ENCODE measurements around the gene F2RL2.
"Not testable (repeated sequence)": the region's sequence is repeated elsewhere in the genome, so short reads cannot be mapped to it uniquely, and the experiment has no call there.

Gene F2RL2

GRCh38 chr5:76620166-76620565 is 3.0 kb downstream of the F2RL2 start:
- no peak for DNase-seq

- DNase-seq: no peak
Observed at GRCh38 chr5:76617675-76618074, 5.5 kb downstream of the F2RL2 start.

- no peak for DNase-seq
Observed at GRCh38 chr5:76617229-76617628, 6.0 kb downstream of the F2RL2 start.

- no peak for DNase-seq
Observed at GRCh38 chr5:76616206-76616605, 7.0 kb downstream of the F2RL2 start.

GRCh38 chr5:76615759-76616158 is 7.4 kb downstream of the F2RL2 start:
- no peak for DNase-seq

GRCh38 chr5:76612942-76613341 is 10.3 kb downstream of the F2RL2 start:
- DNase-seq: no peak

- DNase-seq: no peak
Observed at GRCh38 chr5:76610196-76610595, 13.0 kb downstream of the F2RL2 start.

- DNase-seq: no peak
Observed at GRCh38 chr5:76608833-76609232, 14.4 kb downstream of the F2RL2 start.

GRCh38 chr5:76607353-76607871 is 15.8 kb downstream of the F2RL2 start:
- no peak for DNase-seq

GRCh38 chr5:76606701-76607100 is 16.5 kb downstream of the F2RL2 start:
- DNase-seq: no peak

- no peak for DNase-seq
Observed at GRCh38 chr5:76604838-76605237, 18.4 kb downstream of the F2RL2 start.

GRCh38 chr5:76603991-76604390 is 19.2 kb downstream of the F2RL2 start:
- DNase-seq: not testable (repeated sequence)

- no peak for DNase-seq
Observed at GRCh38 chr5:76602094-76602726, 21.0 kb downstream of the F2RL2 start.

- peak; percentile 19 for DNase-seq
Observed at GRCh38 chr5:76601470-76601869, 21.7 kb downstream of the F2RL2 start.

GRCh38 chr5:76600716-76601115 is 22.5 kb downstream of the F2RL2 start:
- no peak for DNase-seq

GRCh38 chr5:76598531-76598930 is 24.7 kb downstream of the F2RL2 start:
- no peak for DNase-seq

- DNase-seq: no peak
Observed at GRCh38 chr5:76595755-76596481, 27.3 kb downstream of the F2RL2 start.

- DNase-seq: no peak
Observed at GRCh38 chr5:76594107-76594506, 29.1 kb downstream of the F2RL2 start.

GRCh38 chr5:76592692-76593091 is 30.5 kb downstream of the F2RL2 start:
- no peak for DNase-seq

GRCh38 chr5:76591366-76591765 is 31.8 kb downstream of the F2RL2 start:
- no peak for DNase-seq

- no peak for DNase-seq
Observed at GRCh38 chr5:76590027-76590426, 33.2 kb downstream of the F2RL2 start.

- DNase-seq: no peak
Observed at GRCh38 chr5:76586531-76586930, 36.7 kb downstream of the F2RL2 start.

GRCh38 chr5:76585783-76586217 is 37.4 kb downstream of the F2RL2 start:
- no peak for DNase-seq
